IMR-90 (cell line): ENCODE data around the gene CEP95. TPM values are rescaled to one million over a fixed set of nuclear protein-coding genes. Genes with fewer than 3 reads are reported as not detected.

Experiments
- ATAC-seq: fragments of 200-7000 bp; cut with Tn5 transposase; 2 replicates; pipeline ENCODE4 v1.9.1; 2020; ENCODE audit warnings: low read depth, mild to moderate bottlenecking, moderate library complexity
- BruUV-seq: library from RNA; stranded (reverse); fragments of 400-500 nt; replicated peaks from 2 replicates; lab custom pipeline; 2021; lab: Mats Ljungman, UMichigan
- CTCF ChIA-PET: fragments of 300-600 bp; formaldehyde crosslinking; extraction: SDS; loops from one replicate; lab custom pipeline; 2021; ENCODE audit warnings: antibody characterized with exemption; lab: Yijun Ruan, JAX
- POLR2A ChIA-PET: fragments of 300-600 bp; sonication (Branson Sonifier 250); formaldehyde crosslinking; loops from one replicate; lab custom pipeline; 2022; ENCODE audit warnings: antibody characterized with exemption; ENCODE audit not compliant: unreplicated experiment; lab: Charles Lee
- DNase-seq: peaks from one replicate; pipeline ENCODE4 v3.0.0; 2013
- H2AFZ ChIP-seq: replicated peaks from 2 replicates; pipeline ENCODE3; 2013; ENCODE audit warnings: low read length, mild to moderate bottlenecking; ENCODE audit not compliant: poor library complexity
- H2AK5ac ChIP-seq: 2 replicates; pipeline ENCODE4 v1.6.1; 2013; ENCODE audit warnings: low read depth, low read length, inconsistent platforms
- H2AK9ac ChIP-seq: replicated peaks from 2 replicates; pipeline ENCODE3; 2013; ENCODE audit warnings: mild to moderate bottlenecking, low read depth, low read length, moderate library complexity; ENCODE audit not compliant: poor library complexity
- H2BK120ac ChIP-seq: 2 replicates; pipeline ENCODE4 v1.6.1; 2013; ENCODE audit warnings: low read depth, low read length, inconsistent platforms
- H2BK15ac ChIP-seq: 3 replicates; pipeline ENCODE4 v1.6.1; 2013; ENCODE audit warnings: low read depth, low read length, inconsistent platforms
- H2BK20ac ChIP-seq: 2 replicates; pipeline ENCODE4 v1.6.1; 2013; ENCODE audit warnings: low read depth, mild to moderate bottlenecking, inconsistent platforms, low read length, moderate library complexity
- H2BK5ac ChIP-seq: 2 replicates; pipeline ENCODE4 v1.6.1; 2013; ENCODE audit warnings: mild to moderate bottlenecking, low read depth, low read length, inconsistent platforms; ENCODE audit not compliant: poor library complexity, severe bottlenecking
- H3K14ac ChIP-seq: replicated peaks from 2 replicates; pipeline ENCODE4 v1.6.1; 2013; ENCODE audit warnings: low read depth, low read length, inconsistent platforms
- H3K18ac ChIP-seq: 2 replicates; pipeline ENCODE4 v1.6.1; 2013; ENCODE audit warnings: low read depth, low read length, control low read depth
- H3K23ac ChIP-seq: 2 replicates; pipeline ENCODE4 v1.6.1; 2013; ENCODE audit warnings: low read depth, low read length, inconsistent platforms
- H3K27ac ChIP-seq: 2 replicates; pipeline ENCODE4 v1.5.1; 2013; ENCODE audit warnings: mild to moderate bottlenecking, control low read depth, low read length; ENCODE audit not compliant: insufficient read depth
- H3K27me3 ChIP-seq: 2 replicates; pipeline ENCODE4 v1.6.1; 2013; ENCODE audit warnings: low read length; ENCODE audit not compliant: control insufficient read depth, insufficient read depth
- H3K36me3 ChIP-seq: 2 replicates; pipeline ENCODE4 v1.6.1; 2013; ENCODE audit warnings: low read length, mixed read lengths; ENCODE audit not compliant: control insufficient read depth, insufficient read depth
- H3K4ac ChIP-seq: 2 replicates; pipeline ENCODE4 v1.6.1; 2013; ENCODE audit warnings: low read depth, low read length, inconsistent platforms
- H3K4me1 ChIP-seq: 2 replicates; pipeline ENCODE4 v1.6.1; 2013; ENCODE audit warnings: low read length, mixed read lengths; ENCODE audit not compliant: control insufficient read depth, insufficient read depth
- H3K4me2 ChIP-seq: 2 replicates; pipeline ENCODE4 v1.6.1; 2013; ENCODE audit warnings: low read depth, mild to moderate bottlenecking, control low read depth, low read length, moderate library complexity
- H3K4me3 ChIP-seq: 2 replicates; pipeline ENCODE4 v1.5.1; 2013; ENCODE audit warnings: low read depth, mild to moderate bottlenecking, control low read depth, low read length, moderate library complexity; ENCODE audit not compliant: insufficient read depth
- H3K56ac ChIP-seq: 2 replicates; pipeline ENCODE4 v1.6.1; 2013; ENCODE audit warnings: low read length, inconsistent platforms; ENCODE audit not compliant: insufficient read depth; ENCODE audit errors: extremely low read depth
- H3K79me1 ChIP-seq, 2 experiments: 2 replicates each; pipeline ENCODE4 v1.6.1; 2013; ENCODE audit warnings: low read length in 2 of 2, inconsistent platforms in 1 of 2, low read depth in 1 of 2
- H3K9ac ChIP-seq: 2 replicates; pipeline ENCODE4 v1.6.1; 2013; ENCODE audit warnings: low read depth, low read length, control low read depth
- H3K9me1 ChIP-seq: 2 replicates; pipeline ENCODE4 v1.6.1; 2013; ENCODE audit warnings: low read length, inconsistent platforms; ENCODE audit not compliant: insufficient read depth
- H3K9me3 ChIP-seq: 2 replicates; pipeline ENCODE4 v1.6.1; 2013; ENCODE audit warnings: low read length; ENCODE audit not compliant: control insufficient read depth, insufficient read depth
- H4K20me1 ChIP-seq: 2 replicates; pipeline ENCODE4 v1.6.1; 2013; ENCODE audit warnings: low read length, inconsistent platforms; ENCODE audit not compliant: insufficient read depth
- H4K5ac ChIP-seq: 2 replicates; pipeline ENCODE4 v1.6.1; 2013; ENCODE audit warnings: mild to moderate bottlenecking, low read depth, low read length, control low read depth
- H4K8ac ChIP-seq, 2 experiments: 2 replicates each; pipeline ENCODE4 v1.6.1; 2013; ENCODE audit warnings: low read depth in 2 of 2, low read length in 2 of 2, control low read depth in 1 of 2, inconsistent platforms in 1 of 2
- H4K91ac ChIP-seq: 2 replicates; pipeline ENCODE4 v1.6.1; 2013; ENCODE audit warnings: low read depth, low read length, inconsistent platforms; ENCODE audit not compliant: insufficient read depth
- BHLHE40 ChIP-seq: fragments of 150-350 bp; IDR thresholded peaks from 2 replicates; pipeline ENCODE4 v1.6.1; 2016; ENCODE audit warnings: mild to moderate bottlenecking, low read depth, low read length
- CEBPB ChIP-seq: IDR thresholded peaks from 2 replicates; pipeline ENCODE4 v1.6.1; 2012; ENCODE audit warnings: low read depth, low read length, improper control_type of control experiment
- CHD1 ChIP-seq: IDR thresholded peaks from 2 replicates; pipeline ENCODE4 v1.6.1; 2012; ENCODE audit warnings: low read depth, low read length, improper control_type of control experiment
- FOS ChIP-seq: fragments of 150-350 bp; IDR thresholded peaks from 2 replicates; pipeline ENCODE4 v1.6.1; 2016; ENCODE audit warnings: low read depth, low read length
- MAFK ChIP-seq: IDR thresholded peaks from 2 replicates; pipeline ENCODE4 v1.6.1; 2012; ENCODE audit warnings: low read depth, low read length, improper control_type of control experiment
- MAZ ChIP-seq: IDR thresholded peaks from 2 replicates; pipeline ENCODE4 v1.6.1; 2012; ENCODE audit warnings: low read depth, mild to moderate bottlenecking, low read length, improper control_type of control experiment, moderate library complexity, borderline replicate concordance
- MXI1 ChIP-seq: IDR thresholded peaks from 2 replicates; pipeline ENCODE4 v1.6.1; 2012; ENCODE audit warnings: low read depth, mild to moderate bottlenecking, low read length, moderate library complexity, borderline replicate concordance
- NFE2L2 ChIP-seq: fragments of 150-350 bp; IDR thresholded peaks from 2 replicates; pipeline ENCODE4 v1.6.1; 2016; ENCODE audit warnings: low read depth, mild to moderate bottlenecking, low read length
- POLR2A ChIP-seq: IDR thresholded peaks from 2 replicates; pipeline ENCODE4 v1.6.1; 2012; ENCODE audit warnings: mild to moderate bottlenecking, low read depth, low read length
- RAD21 ChIP-seq: IDR thresholded peaks from 2 replicates; pipeline ENCODE4 v1.6.1; 2012; ENCODE audit warnings: low read length, improper control_type of control experiment
- RCOR1 ChIP-seq: IDR thresholded peaks from 2 replicates; pipeline ENCODE4 v1.6.1; 2012; ENCODE audit warnings: mild to moderate bottlenecking, low read length, improper control_type of control experiment; ENCODE audit not compliant: insufficient replicate concordance
- RFX5 ChIP-seq: IDR thresholded peaks from 2 replicates; pipeline ENCODE4 v1.8.0; 2012; ENCODE audit warnings: low read depth, mild to moderate bottlenecking, low read length, moderate library complexity
- SMC3 ChIP-seq: fragments of 150-350 bp; IDR thresholded peaks from 2 replicates; pipeline ENCODE4 v1.6.1; 2016; ENCODE audit warnings: low read depth, mild to moderate bottlenecking, antibody characterized with exemption, low read length, moderate library complexity
- WGBS, 2 experiments: methylation state at CpG; one replicate each; pipeline versions ENCODE4 v1.1.5 to v1.1.7; 2013; ENCODE audit warnings: missing lambda C conversion rate in 2 of 2; ENCODE audit not compliant: insufficient read length in 1 of 2; ENCODE audit errors: extremely low coverage in 2 of 2; 5-methylcytosine and 5-hydroxymethylcytosine counted together
- dilution Hi-C: fragments of 300-500 bp; cut with HindIII; formaldehyde crosslinking; loops from one replicate; pipeline ENCODE4 v1.14.3; 2018; ENCODE audit warnings: low sequenced_read_pairs; ENCODE audit not compliant: unreplicated experiment
- in situ Hi-C: fragments of 300-500 bp; cut with MboI; formaldehyde crosslinking; loops from 3 replicates; pipeline ENCODE4 v1.14.3; 2019; ENCODE audit warnings: low sequenced_read_pairs, inconsistent platforms, mixed read lengths
- intact Hi-C: fragments of 100-400 bp; cut with micrococcal nuclease; formaldehyde crosslinking; loops from 2 replicates; pipeline ENCODE4 v1.10.0; 2022
- polyA plus RNA-seq, 3 experiments: library from polyadenylated mRNA; depleted of rRNA; stranded (reverse); fragments of >200 nt; gene quantifications; 2 replicates each; pipeline ENCODE4 v1.2.3, GENCODE V29; 2012; ENCODE audit warnings: low replicate concordance in 1 of 3
- total RNA-seq: library from RNA; depleted of rRNA; stranded (reverse); fragments of >200 nt; gene quantifications from 2 replicates; pipeline ENCODE4 v1.2.3, GENCODE V29; 2012
- TF ChIP-seq, protein P1 (sequence below): conservative IDR thresholded peaks from 2 replicates; pipeline ENCODE4 v1.5.1; 2012; ENCODE audit warnings: mild to moderate bottlenecking, low read depth, low read length, improper control_type of control experiment
- TF ChIP-seq, protein P2 (sequence below): fragments of 150-350 bp; IDR thresholded peaks from 2 replicates; pipeline ENCODE4 v1.6.1; 2016; ENCODE audit warnings: low read depth, mild to moderate bottlenecking, low read length, moderate library complexity, borderline replicate concordance
- TF ChIP-seq, protein P3 (sequence below): fragments of 150-350 bp; IDR thresholded peaks from 2 replicates; pipeline ENCODE4 v1.6.1; 2017; ENCODE audit warnings: mild to moderate bottlenecking, antibody characterized with exemption, low read length, low read depth

CEP95 gene
- total and polyA plus RNA-seq, 2 of the 4 experiments (the other 2 are of a cell fraction), result 6.1 to 13.6 TPM

DNA sequence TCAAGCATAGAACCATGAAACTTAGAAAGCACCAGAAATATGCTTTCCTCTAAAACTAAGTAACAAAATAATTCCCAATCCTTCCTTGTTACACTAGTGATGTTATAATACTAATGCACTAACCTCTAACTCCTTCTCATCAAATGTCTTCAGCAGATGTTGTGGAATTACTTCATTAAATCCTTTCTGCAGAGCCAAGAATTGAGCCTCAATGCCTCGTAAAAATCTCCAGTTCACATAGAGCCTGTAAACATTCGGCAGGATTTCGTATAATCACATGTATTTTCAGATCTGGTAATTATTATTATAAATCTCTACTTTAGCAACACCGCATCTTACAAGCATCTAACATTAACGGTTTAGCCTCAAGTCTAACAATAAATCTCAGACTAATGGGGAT is 44.7 kb downstream of the CEP95 start:
- H2BK120ac ChIP-seq, result no peak overlapping the region
- ATAC-seq, result no peak
- 0 out of 2 replicates have a peak, but pooled peaks cover 6% of the 10 kb centered on the region for H3K9me1 ChIP-seq
- no peak overlapping the region for H3K4ac ChIP-seq
- intact Hi-C loops (no loop called here), in situ Hi-C loops (no loop called here), dilution Hi-C loops (no loop called here)
- H3K27ac ChIP-seq, result no peak overlapping the region
- no peak overlapping the region for H3K4me3 ChIP-seq
- ChIA-PET POLR2A (no interaction called here), CTCF (no interaction called here)
- H3K79me1 ChIP-seq, result peaks cover 41 to 52% of the 10 kb centered on the region in 2 experiments
- peaks cover 56% of the 10 kb centered on the region for H4K20me1 ChIP-seq
- H2BK20ac ChIP-seq, result no peak overlapping the region
- TF ChIP-seq FOS (no peak), MXI1 (no peak), RAD21 (no peak), SMC3 (no peak), MAFK (no peak), CEBPB (no peak), POLR2A (no peak), RFX5 (no peak), NFE2L2 (no peak), BHLHE40 (no peak), MAZ (no peak), RCOR1 (no peak), CHD1 (no peak)
- TF ChIP-seq, protein P1, sequence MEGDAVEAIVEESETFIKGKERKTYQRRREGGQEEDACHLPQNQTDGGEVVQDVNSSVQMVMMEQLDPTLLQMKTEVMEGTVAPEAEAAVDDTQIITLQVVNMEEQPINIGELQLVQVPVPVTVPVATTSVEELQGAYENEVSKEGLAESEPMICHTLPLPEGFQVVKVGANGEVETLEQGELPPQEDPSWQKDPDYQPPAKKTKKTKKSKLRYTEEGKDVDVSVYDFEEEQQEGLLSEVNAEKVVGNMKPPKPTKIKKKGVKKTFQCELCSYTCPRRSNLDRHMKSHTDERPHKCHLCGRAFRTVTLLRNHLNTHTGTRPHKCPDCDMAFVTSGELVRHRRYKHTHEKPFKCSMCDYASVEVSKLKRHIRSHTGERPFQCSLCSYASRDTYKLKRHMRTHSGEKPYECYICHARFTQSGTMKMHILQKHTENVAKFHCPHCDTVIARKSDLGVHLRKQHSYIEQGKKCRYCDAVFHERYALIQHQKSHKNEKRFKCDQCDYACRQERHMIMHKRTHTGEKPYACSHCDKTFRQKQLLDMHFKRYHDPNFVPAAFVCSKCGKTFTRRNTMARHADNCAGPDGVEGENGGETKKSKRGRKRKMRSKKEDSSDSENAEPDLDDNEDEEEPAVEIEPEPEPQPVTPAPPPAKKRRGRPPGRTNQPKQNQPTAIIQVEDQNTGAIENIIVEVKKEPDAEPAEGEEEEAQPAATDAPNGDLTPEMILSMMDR, result no peak
- TF ChIP-seq, protein P2, sequence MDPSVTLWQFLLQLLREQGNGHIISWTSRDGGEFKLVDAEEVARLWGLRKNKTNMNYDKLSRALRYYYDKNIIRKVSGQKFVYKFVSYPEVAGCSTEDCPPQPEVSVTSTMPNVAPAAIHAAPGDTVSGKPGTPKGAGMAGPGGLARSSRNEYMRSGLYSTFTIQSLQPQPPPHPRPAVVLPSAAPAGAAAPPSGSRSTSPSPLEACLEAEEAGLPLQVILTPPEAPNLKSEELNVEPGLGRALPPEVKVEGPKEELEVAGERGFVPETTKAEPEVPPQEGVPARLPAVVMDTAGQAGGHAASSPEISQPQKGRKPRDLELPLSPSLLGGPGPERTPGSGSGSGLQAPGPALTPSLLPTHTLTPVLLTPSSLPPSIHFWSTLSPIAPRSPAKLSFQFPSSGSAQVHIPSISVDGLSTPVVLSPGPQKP, result no peak
- TF ChIP-seq, protein P3, sequence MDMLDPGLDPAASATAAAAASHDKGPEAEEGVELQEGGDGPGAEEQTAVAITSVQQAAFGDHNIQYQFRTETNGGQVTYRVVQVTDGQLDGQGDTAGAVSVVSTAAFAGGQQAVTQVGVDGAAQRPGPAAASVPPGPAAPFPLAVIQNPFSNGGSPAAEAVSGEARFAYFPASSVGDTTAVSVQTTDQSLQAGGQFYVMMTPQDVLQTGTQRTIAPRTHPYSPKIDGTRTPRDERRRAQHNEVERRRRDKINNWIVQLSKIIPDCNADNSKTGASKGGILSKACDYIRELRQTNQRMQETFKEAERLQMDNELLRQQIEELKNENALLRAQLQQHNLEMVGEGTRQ, result no peak
- WGBS, 2 experiments, result no CpG with 5 or more reads among the region's 5 CpGs
- H2BK15ac ChIP-seq, result no peak overlapping the region
- no peak overlapping the region for H2AFZ ChIP-seq
- H2AK9ac ChIP-seq, result no peak overlapping the region
- no peaks in the 10 kb centered on the region for H3K27me3 ChIP-seq
- H4K91ac ChIP-seq, result no peak overlapping the region
- H3K4me1 ChIP-seq, result peaks cover 5% of the 10 kb centered on the region
- H2BK5ac ChIP-seq, result no peak overlapping the region
- no peak overlapping the region for H3K4me2 ChIP-seq
- H3K23ac ChIP-seq, result no peak overlapping the region
- DNase-seq, result no peak
- no peak overlapping the region for H3K18ac ChIP-seq
- no peak overlapping the region for H3K56ac ChIP-seq
- no peak overlapping the region for H2AK5ac ChIP-seq
- BruUV-seq, result no TSS peak
- H4K8ac ChIP-seq, result no peak overlapping the region
- H3K9ac ChIP-seq, result no peak overlapping the region
- H4K5ac ChIP-seq, result no peak overlapping the region
- no peaks in the 10 kb centered on the region for H3K9me3 ChIP-seq
- H3K14ac ChIP-seq, result no peak overlapping the region
- H3K36me3 ChIP-seq, result peaks cover 53% of the 10 kb centered on the region
